CD4-positive, alpha-beta T cell treated with Interferon gamma for 1 hour (primary cell): Measurements from ENCODE around the gene ZNF394.

Experiments
- DNase-seq: peaks from one replicate; pipeline ENCODE4 v3.0.0-alpha.2; 2020

The ZNF394 gene

DNA sequence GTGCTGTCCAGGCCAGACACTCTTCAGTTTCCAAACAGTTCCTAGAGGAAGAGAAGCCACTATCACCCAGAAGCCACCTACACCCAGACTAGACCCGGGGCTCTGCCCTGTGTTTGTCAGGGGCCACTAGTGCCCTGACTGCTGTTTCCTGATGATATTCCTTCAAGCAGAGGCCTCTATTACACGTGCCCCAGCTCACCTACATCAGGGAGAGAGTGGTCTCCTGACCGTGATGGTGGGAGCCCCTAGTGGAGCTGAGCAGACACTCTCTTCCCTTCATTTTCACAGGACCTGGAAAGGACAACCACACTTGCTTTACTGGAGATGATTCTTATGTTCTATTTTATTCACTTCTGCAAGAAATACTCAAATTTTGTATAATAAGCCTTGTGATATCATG, 9.2 kb downstream of the ZNF394 start:
- no peak for DNase-seq

DNA sequence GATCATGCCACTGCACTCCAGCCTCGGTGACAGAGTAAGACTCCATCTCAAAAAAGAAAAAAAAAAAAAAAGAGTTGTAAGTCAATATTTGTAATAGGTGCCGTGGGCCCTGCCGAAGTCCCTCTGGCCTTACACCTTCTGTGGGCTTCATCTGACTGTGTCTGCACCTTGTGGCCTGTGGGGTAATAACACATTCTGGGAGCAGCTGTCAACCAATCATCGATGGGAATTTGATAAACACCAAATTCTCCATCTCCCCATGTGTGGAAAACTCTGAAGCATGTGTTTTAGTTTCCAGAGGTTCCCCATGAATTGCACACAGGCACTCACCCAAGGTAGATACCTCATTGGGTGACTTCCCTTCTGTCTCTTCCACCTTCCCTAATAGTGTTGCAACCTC, 10.8 kb downstream of the ZNF394 start:
- DNase-seq = no peak

DNA sequence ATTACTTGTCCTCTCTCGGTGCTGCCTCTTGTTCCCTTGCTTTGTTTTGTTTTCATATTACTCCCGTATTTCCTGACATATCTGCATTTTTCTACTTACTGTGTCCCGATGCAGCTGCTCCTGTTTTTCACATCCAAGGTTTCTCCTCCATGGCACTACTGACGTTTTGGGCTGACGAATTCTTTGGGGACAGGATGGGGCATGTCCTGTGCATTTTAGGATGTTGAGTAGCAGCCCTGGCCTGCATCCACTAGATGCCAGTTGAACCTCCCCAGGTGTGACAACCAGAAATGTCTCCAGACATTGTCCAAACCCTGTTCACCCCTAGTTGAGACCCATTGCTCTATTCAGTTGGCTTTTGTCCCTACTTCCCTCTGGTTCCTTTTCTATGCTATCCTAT, 15.0 kb downstream of the ZNF394 start:
- no peak for DNase-seq

DNA sequence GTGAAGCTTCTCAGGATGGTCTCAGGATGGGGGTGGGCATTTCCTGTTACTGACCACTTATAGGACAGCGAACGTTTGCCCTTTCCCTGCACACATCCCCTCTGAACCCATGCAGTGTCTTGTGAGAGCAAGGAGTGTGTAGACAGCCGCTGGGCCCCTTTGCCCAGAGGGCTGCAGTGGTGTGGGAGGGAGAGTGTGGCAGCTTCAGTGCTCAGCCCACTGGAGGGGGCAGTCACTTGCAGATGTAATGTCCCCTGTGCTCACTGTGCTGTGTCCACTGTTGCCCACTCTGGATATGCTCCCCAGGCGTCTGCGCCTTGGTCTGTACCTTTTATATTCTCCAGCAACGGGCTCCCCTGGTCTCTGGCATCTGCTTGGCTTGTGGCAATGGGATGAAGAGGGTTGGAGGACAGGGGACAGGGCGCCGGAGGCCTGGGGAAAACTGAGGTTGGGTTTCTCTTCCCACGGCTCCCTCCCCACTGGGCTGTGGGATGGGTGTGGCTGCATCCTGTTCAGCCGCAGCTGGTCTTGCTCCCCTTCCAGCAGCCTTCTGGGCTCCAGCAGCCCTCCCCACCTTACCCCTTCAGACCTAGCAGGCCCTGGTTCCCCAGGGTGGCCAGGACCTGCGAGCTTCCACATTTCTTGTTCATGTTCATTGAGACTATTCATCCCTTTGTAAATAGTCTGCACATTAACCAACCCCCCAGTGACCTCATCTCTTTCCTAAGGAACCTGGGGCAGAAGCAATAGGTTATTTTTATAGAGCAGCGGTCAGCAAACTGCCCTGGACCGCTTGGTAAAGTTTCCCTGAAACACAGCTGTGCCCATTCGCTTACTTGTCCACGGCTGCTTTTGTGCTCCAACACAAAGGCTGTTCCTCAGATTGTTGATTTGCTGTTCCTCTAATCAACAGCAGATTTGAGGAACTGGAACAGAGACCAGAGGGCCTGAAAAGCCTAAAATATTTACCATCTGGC, 21.3 kb downstream of the ZNF394 start:
- DNase-seq = no peak

DNA sequence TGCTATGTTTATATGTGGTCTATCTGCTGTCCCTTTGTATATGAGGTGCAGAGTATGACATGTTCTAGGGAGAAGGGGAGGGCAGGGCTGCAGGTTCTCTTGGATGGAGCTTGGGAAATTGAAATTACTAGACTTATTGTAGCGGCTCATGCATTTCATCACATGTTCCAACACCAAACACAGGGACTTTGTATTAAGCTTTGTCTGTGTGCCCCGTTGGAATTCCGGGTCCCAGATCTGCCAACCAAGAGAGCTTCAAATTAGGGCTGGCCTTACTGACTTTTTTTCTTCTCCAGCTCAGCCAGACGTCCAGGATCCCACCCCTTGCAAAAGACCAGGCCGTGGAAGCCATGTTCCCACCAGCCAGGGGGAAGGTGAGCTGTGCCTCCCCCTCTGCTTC, 24.0 kb downstream of the ZNF394 start:
- DNase-seq = no peak

DNA sequence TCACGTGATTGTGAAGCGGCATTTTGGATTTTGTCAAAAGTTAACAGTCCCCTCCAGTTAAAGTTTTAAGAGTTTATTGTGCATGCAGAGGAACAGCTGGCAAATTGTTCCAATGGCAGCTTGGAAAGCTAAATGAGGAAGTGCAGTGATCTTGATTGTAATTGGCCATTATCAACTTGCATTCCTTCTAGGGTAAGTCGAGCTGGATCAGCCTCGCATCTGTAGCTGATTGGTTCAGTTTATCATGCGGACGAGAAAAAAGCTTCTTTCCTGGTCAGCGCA, 26.8 kb downstream of the ZNF394 start:
- no peak for DNase-seq

DNA sequence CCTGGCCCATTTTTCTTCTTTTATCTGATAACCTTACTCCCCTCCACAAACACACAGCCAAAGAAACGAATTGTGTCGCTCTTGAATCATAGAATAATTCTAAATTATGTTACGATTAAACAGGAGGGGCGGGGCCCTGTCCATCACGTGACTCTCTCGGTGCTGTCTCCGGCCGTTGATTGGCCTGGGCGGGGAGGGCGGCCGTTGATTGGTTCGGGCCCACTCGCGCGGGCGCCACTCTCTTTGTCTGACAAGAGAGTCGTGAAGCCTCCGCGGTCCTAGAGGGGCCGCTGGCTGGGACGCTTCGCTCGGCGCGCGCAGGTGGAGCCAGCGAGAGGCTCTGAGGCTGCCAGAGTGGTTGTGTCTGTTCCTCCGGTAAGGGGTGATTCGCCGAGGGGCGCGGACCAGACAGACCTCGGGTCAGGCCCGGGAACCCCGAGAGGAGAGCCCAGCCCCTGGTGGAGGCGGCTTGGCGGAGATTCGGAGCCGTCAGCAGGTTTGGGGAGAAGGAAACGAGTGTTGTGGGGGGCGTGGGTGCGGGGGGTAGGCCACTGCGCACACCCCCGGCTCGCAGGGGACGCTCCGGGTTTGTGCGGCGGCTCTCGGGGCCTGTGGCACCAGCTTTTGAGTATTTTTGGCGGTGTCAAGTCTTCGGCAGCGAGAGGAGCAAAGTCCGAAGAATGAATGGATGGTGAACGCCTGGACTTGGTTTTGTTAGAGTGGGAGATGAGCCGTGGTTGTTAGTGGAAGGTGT, 27.3 kb downstream of the ZNF394 start, which contains the start of gene ZNF789:
Gene ZNF789 (plus strand): TSS at position 330 of the 754 bp plus-strand sequence. CDS start 3,567 bp downstream, outside the sequence.
- peak; percentile 97 for DNase-seq

DNA sequence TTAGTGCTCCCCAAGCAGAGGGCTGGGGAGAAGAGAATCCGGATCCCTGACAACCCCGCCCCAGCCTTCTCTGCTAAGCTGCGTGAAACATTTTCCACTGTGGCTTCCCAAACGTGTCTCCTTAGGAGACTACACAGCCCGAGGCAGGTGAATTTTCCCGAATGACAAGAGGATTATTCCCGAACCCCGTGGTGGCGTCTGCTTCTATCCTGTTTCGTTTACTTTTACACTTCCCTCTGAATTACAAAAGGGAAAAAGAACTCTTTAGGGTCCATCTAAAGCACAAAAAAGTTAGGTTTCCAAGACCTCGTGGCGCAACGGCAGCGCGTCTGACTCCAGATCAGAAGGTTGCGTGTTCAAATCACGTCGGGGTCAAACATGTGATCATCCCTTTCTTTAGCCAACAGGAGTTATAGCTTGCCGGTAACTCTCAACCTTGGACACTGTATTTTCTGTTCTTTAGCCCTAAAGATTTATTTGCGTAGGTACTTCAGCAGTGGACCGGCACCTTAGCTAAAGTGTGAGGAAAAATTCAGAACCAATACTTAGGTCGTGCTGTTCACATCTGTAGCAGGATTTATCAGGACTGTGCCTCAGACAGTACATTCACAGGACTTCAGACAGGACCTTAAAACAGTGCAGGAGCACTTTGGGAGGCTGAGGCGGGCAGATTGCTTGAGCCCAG, 30.6 kb downstream of the ZNF394 start:
- no peak for DNase-seq

DNA sequence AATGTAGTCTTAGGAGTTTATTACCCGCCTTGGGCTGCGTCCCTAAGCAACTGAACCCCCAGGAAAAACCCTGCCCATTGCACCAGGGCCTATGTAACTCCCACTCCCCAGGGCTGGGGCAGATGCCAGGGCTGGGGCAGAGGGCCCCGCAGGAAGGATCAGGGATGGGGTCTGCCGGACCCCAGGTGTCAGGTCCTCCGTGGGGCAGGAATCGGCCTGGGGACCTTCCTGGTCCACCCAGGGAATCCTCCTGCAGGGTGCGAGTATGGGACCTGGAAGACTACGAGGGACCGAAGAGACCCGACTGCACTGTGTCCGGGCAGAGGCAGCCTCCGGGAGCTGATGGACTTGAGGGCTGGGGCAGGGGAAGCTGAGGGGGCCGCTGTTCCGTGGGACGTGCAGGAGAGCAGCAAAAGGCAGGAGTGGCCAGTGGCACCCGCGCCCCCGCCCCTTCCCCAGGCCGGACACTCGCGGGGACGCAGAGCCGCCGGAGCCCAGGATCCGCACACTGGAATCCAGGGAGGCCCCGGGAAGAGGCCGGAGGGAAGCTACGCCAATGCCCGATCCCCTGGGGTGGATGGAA, 31.7 kb downstream of the ZNF394 start:
- no peak for DNase-seq

DNA sequence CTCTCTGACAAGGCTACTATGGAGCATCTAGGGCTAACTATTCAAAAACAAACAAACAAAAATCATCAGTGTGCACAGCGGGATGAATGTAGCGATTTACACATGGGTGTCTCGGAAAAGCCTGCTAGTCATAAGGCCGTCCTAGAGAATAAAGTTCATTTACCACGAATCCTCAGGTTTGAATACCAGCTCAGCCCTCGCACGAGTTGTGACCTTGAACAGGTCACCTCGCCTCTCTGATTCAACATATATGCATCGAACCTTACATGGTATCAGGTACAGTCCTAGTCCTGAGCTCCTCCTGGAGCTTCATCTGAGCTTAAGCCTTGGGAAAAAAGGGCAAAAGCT, 34.7 kb downstream of the ZNF394 start:
- no peak for DNase-seq

DNA sequence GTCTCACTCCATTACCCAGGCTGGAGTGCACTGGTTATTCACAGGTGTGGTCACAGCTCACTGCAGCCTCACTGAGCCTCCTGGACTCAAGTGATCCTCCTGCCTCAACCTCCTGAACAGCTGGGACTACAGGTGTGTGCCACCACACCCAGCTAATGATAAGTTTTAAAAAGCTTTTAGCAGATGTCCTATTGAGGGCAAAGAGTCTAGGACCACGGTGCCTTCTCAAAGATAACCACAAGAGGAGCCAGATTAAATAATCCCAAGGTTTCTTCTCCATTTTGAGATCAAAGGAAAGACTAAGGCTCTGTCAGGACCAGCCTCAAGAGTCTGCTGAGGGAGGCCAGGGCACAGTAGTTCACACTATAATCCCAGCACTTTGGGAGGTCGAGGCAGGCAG, 38.9 kb downstream of the ZNF394 start:
- DNase-seq = no peak

DNA sequence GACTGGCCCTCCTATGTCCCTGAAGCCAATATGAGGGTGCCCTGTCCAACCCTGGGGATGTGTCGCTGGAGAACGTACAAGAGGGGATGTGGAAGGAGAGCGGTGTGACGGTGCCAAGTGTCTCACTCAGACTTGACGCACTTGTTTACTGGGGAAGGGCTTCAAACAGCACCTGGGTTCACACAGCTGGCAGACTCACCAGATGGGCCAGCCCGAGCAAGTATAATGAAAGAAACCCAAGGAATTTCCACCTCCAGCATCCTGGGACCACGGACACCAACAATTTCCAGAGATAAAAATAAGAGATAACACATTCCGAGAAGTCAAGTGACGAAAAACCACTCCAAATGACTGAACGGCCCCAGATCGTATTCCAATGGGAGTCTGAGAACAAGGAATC, 39.4 kb downstream of the ZNF394 start:
- no peak for DNase-seq

DNA sequence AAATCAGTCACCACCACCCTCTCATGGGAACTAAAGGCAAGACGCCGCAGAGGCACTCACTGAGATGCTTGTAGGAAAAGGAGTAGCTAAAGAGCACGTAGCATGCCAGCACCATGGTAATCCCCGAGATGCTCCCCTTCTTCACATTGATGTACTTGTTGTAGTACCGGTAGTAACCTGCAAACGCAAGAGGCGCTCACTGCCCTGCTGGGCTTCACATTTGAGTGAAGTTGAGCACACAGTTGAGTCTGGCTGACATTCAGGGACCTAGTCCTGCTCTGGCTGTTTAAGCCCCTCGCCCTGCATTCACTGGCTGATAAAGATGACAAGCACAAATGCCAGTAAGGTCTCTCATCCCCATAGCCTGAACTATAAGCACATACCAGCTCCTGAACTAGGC, 41.0 kb downstream of the ZNF394 start:
- no peak for DNase-seq

DNA sequence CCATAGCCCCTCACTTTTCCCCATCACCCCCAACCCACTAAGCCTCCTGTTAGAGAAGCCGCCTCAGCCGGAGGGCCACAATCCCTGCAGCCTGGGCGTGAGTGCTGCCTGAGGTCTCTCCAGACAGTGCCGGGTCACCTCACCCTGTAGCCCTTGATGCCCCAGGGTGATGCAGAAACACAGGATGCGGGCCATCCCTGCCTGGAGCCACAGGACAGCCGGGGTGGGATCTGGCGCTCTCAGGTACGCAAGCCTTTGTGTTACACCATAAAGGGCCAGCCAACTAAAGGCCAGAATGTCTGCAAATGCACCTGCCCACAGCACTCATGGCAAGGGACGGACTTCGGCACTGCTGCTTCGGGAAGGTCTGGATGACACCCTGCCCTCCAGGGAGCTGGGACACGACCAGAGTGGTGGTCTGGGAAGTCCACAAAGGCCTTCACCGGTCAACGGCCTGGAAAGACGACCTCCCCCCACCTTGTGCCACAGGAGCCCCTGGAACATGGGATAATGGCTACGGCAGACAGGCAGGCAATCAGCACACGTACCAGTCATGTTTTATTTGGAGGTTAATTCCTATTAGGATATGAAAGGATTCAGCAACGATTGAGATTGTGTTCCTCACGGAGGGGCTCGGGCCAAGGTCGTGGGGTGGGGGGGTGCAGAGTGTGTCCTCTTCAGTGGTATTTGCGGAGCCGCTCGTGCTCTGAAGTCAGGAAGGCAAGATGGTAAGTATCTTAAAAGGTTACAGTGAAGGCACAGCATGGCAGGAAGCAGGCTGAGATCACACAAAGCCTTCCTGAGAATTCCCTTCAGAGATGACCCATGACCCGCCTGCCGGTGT, 42.2 kb downstream of the ZNF394 start:
- DNase-seq = no peak

DNA sequence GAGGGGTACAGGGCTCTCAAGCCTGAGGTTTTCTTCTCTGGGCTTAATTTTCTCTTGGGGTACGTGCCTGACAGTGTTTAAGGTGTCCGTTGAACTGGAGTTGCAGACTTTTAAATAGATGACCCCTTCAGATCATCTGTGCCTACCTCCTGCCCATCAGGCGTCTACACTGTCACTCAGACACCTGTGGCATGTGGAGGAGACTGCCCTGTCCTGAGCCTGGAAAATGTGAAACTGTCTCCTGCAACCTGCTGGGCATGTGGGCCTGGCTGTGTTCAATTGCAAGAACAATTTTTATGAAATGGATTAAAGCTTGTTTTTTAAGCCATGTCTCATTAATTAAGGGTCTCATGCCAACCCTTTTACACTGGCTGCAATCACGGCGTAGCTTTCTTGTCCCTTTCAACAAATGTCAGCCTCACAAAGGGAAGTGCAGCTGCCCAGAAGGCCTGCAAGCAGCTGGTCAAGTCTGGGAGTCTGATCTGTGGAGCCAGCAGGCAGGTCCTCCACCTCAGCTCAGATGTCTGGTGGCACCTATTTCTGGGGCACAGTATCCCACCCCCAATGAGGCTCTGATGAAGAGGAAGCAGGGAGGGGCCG, 42.9 kb downstream of the ZNF394 start:
- DNase-seq = no peak

DNA sequence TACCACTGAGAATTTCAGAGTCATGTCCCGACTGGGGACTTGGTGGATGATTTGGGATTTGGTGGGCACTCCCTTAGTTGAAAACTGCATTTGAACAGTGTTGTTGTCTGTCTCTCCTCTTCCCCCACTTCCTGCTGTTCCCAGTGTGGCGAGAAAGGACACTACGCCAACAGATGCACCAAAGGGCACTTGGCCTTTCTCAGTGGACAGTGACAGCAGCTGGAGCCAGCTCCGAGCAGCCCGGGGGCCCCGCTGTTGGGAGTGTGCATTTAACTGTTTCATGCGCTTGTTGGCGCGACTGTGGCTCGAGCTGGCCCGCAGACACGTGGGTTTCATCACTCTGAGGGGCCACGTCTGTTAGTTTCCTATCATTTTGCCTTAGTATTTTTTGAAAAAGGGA, 43.8 kb downstream of the ZNF394 start:
- DNase-seq = no peak

DNA sequence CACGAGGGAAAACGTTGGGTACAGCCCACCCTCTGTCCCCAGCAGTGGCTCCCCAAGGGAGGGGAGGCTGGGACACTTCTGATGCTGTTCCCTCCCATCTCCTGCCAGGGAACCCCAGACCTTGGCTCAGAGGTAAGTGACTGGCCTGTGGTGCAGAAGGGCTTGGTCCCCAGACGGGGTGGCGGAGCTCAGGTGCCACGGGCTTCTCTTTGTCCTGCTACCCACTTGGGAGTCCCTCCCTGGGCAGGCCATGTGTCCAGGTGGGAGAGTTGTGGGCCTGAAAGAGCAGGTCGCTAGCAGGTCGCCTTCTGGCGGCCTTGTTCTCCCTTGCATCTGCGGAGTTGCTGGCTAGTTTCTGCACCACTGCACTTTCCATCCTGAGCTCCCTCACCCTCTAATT, 44.2 kb downstream of the ZNF394 start:
- no peak for DNase-seq

DNA sequence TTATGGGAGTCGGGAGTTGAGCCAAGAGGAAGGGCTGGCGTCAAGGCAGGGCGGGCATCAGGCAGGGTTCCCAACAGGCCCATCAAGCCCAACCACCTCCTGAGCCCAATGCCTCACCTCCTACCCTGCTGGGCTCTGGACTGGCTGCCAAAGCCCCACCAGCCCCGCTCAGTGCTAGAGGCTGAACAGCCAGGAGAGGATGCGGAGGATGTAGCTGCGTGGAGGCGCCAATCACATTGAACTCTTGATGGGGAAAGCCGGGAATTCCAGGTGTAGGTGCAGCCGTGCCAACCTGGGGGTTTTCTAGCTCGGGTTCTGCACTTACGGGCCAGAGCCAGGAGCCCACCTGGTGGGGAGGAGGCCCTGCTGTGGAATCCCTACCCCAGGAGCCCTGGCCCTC, 47.0 kb downstream of the ZNF394 start:
- no peak for DNase-seq

DNA sequence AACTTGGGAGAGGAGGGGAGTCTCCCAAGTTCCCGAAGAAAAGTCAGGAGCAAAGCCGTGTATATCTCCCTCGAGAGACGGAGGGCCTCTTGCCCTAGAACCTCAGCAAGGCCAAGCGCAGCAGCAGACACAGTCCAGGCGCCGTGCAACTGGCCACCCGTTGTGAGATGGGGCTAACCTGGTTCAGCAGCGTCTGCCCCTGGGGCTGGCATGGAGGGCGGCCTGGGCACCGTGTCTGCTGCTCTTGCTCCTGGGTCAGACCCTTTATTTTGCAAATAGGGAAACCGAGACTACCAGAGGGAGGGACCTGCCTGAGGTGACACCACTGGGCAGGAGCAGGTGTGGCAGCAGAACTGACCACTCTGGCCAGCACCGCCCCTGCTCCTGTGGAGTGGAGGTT, 47.5 kb downstream of the ZNF394 start:
- DNase-seq = no peak

DNA sequence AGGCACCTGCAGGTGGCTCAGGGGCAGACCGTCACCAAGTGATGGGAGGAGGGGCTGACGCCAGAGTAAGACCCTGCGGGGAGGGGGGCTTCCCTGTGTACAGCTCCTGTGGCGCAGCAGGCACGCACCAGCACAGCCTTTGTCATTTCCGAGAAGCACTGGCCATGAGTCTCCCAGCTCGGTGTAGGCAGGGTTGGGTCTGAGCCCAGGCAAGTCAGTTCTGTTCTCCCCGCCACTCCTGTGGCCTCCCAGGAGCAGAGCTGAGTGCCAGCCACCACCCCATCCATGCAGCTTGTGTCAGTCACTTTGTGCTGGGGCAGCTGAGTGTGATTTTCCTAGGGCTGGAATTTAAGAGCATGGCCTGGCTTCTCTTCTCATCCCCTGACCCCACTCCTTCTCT, 48.1 kb downstream of the ZNF394 start:
- DNase-seq = no peak

DNA sequence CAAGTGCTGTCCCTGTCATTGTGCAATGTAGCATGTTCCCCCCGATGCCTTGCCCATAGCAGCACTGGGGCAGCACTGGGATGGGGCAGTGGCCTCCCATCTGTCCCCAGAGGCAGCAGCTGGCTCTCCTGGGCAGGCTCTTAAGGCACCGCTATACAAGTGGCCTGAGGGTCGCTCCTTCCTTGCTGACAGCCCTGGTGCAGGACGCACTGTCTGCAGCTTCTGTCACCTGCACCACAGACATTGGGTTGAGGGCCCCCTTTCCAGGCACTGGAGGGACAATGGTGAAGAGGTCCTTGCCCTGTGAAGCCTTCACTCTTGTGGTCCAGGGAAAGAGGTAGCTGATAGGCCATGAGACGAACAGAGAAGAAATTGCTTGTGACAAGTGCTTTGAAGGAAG, 50.8 kb downstream of the ZNF394 start:
- no peak for DNase-seq

DNA sequence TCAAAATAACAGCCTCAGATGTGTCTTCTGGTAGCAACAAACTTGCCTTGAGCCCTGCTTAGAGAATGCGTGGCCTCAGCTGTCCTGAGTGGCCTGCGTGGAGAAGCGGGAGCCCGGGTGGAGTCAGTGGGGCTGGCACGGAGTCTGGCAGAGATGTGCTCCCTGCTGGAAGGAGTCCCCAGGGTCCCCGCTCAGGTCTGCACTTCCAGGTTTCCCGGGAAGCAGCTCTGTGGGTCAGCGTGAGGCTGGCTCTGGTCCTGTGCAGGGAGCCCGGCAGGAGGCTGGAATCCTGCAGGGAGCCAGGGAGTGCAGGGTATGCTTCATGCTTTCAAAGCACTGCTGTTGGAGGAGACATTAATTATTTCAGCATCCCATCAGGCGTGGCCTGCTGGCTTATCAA, 51.2 kb downstream of the ZNF394 start:
- DNase-seq = no peak
